Vagina (tissue), 2 donors: ENCODE data around the gene MRPS34. TPM values are rescaled to one million over a fixed set of nuclear protein-coding genes. Genes with fewer than 3 reads are reported as not detected.

ENCODE experiments used
- DNase-seq, 2 donors: peaks; one replicate each; pipeline ENCODE4 v3.0.0-alpha.2; 2017; ENCODE audit errors: extremely low spot score in 2 of 2
- H3K27ac ChIP-seq: fragments of 200-600 bp; sonication (generic); one replicate; pipeline ENCODE4 v1.5.1; 2019
- H3K27me3 ChIP-seq: fragments of 200-600 bp; sonication (generic); one replicate; pipeline ENCODE4 v1.5.1; 2019
- H3K36me3 ChIP-seq, 2 donors: fragments of 200-600 bp; sonication (generic); one replicate each; pipeline ENCODE4 v1.5.1; 2017 to 2019
- H3K4me1 ChIP-seq: fragments of 200-600 bp; sonication (generic); one replicate; pipeline ENCODE4 v1.5.1; 2019
- H3K4me3 ChIP-seq, 2 donors: fragments of 200-600 bp; sonication (generic); 1 replicate in 1 of 2; 2 replicates in 1 of 2; pipeline ENCODE4 v1.5.1; 2016 to 2019
- H3K9me3 ChIP-seq: fragments of 200-600 bp; sonication (generic); one replicate; pipeline ENCODE4 v1.5.1; 2019
- POLR2A ChIP-seq, 2 donors: fragments of 450-650 bp; IDR thresholded peaks; one replicate each; pipeline ENCODE4 v1.6.1; 2017; ENCODE audit warnings: antibody characterized with exemption in 2 of 2, mild to moderate bottlenecking in 2 of 2, moderate library complexity in 2 of 2
- POLR2AphosphoS5 ChIP-seq, 2 donors: sonication (generic); formaldehyde crosslinking; IDR thresholded peaks; one replicate each; pipeline ENCODE4 v1.9.0; 2017; ENCODE audit warnings: antibody characterized with exemption in 2 of 2, mild to moderate bottlenecking in 2 of 2, low read depth in 1 of 2; ENCODE audit not compliant: insufficient read depth in 1 of 2
- intact Hi-C: fragments of 100-400 bp; cut with DNase I; formaldehyde crosslinking; loops from one replicate; pipeline ENCODE4 v1.15.1; 2023
- total RNA-seq: library from RNA; depleted of rRNA; stranded (reverse); fragments of >200 nt; gene quantifications from one replicate; pipeline ENCODE4 v1.2.3, GENCODE V29; 2016
- TF ChIP-seq, protein P1 (sequence below), 3 experiments: fragments of 450-650 bp in 2 of 3; fragments of 200-600 bp in 1 of 3; sonication (generic) in 1 of 3; IDR thresholded peaks; one replicate each; pipeline ENCODE4 v1.5.1; 2017 to 2019; ENCODE audit warnings: antibody characterized with exemption in 3 of 3, mild to moderate bottlenecking in 2 of 3, moderate library complexity in 2 of 3

Gene MRPS34
- total RNA-seq, 1 donor from 2014 or later = 89.6 TPM

DNA sequence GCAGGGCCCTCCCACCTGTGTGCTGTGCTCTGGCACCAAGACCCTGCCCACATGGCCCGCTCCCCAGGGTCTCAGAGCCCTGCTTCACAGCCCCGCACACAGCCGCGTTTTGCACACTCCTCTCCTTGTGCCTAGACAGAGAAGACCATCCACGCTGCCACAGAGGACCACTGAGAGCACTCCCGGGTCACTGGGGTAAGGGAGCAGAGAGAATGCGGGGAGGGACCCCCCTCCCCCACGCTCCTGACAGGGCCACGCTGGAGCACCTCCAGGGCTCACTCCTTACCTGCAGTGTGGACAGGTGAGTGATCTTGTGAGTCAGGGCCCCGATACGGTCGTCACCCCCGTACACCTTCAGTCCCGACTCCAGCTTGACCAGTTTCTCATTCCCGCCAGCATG is 46.7 kb upstream of the MRPS34 start:
- TF ChIP-seq POLR2AphosphoS5 (IDR thresholded peaks at IDR 0.05; ENCODE audit: insufficient read depth in 1 of 2, low read depth in 1 of 2) (no peak), POLR2A (IDR thresholded peaks at IDR 0.05) (no peak)
- TF ChIP-seq, protein P1, sequence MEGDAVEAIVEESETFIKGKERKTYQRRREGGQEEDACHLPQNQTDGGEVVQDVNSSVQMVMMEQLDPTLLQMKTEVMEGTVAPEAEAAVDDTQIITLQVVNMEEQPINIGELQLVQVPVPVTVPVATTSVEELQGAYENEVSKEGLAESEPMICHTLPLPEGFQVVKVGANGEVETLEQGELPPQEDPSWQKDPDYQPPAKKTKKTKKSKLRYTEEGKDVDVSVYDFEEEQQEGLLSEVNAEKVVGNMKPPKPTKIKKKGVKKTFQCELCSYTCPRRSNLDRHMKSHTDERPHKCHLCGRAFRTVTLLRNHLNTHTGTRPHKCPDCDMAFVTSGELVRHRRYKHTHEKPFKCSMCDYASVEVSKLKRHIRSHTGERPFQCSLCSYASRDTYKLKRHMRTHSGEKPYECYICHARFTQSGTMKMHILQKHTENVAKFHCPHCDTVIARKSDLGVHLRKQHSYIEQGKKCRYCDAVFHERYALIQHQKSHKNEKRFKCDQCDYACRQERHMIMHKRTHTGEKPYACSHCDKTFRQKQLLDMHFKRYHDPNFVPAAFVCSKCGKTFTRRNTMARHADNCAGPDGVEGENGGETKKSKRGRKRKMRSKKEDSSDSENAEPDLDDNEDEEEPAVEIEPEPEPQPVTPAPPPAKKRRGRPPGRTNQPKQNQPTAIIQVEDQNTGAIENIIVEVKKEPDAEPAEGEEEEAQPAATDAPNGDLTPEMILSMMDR (IDR thresholded peaks at IDR 0.05) = no peak
- Histone ChIP-seq H3K9me3 (no peaks in the 10 kb centered on the region), H3K27me3 (no peaks in the 10 kb centered on the region), H3K27ac (no peak overlapping the region), H3K36me3 (peaks cover 0 to 52% of the 10 kb centered on the region in 2 donors), H3K4me1 (peaks cover 6% of the 10 kb centered on the region), H3K4me3 (no peak overlapping the region)
- DNase-seq = no peak
- intact Hi-C loops = no loop called here

DNA sequence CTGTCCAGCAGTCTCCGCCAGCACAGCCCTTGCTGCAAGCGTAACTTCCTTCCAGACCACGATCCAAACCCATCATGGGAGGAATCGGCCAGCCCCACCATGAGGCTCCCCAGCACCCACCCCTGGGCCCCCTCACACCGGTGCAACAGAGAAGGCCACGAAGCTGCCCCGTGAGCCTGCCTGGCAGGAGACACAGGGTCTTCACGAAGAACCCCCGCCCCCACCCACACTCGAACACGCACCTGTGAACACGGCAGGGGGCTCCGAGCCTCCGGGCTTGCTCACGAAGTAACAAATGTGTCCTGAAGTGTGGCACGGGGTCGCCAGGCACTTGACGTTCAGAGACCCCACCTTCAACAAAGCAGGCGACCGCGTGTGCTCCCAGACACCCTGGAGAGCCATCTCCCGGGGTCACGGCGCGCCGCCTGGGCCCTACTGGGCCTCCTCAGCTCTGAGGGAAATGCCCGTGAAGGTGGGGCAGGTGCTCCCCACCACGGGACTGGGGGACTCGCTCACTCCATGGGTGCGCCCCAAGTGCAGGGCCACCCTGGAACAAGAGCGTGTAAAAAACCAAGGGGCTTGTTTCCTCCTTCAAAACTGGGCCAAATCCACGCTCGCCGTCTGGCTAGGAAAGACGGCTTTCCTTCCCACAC is 46.1 kb upstream of the MRPS34 start:
- Histone ChIP-seq H3K36me3 (peaks cover 0 to 52% of the 10 kb centered on the region in 2 donors), H3K27me3 (no peaks in the 10 kb centered on the region), H3K4me1 (no peaks in the 10 kb centered on the region), H3K4me3 (no peak overlapping the region), H3K27ac (no peak overlapping the region), H3K9me3 (no peaks in the 10 kb centered on the region)
- DNase-seq = no peak
- no peak for TF ChIP-seq POLR2AphosphoS5 (IDR thresholded peaks at IDR 0.05; ENCODE audit: insufficient read depth in 1 of 2, low read depth in 1 of 2)
- TF ChIP-seq, protein P1 (IDR thresholded peaks at IDR 0.05) = no peak
- TF ChIP-seq POLR2A (IDR thresholded peaks at IDR 0.05) = no peak
- intact Hi-C loops = no loop called here

DNA sequence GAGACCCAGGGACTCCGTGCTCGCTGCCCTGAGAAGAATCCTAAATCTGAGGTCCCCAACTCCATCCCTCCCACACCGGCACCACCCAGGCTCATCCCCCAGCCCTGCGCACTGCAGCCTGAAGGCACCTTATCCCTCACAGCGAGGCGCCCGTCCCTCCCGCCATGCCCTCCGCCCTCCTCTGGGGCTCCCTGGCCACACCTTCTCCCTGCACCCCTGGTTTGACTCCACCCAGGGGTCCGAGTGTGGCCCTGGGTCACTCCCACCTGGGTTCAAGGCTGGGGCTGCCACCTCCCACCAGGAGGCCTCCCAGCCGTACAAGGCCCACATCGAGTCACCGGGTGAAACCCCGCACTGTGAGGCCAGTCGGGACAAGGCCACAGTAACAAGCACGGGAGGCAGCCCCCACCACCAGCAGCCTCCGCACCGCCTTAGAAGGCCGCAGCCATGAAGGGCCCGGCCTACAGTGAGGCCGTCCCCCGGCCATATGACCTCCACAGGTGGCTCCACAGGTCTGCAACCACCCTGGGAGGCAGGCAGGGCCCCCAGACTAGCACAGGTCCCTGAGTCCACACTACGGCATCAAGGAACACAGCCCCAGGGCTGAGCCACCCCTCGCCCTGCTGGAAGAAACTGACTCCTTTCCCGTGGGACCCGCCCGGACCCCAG is 45.4 kb upstream of the MRPS34 start:
- TF ChIP-seq, protein P1 (IDR thresholded peaks at IDR 0.05) = no peak
- TF ChIP-seq POLR2AphosphoS5 (IDR thresholded peaks at IDR 0.05; ENCODE audit: insufficient read depth in 1 of 2, low read depth in 1 of 2) (no peak), POLR2A (IDR thresholded peaks at IDR 0.05) (no peak)
- H3K36me3 ChIP-seq = peaks cover 0 to 58% of the 10 kb centered on the region in 2 donors
- DNase-seq = no peak
- no peaks in the 10 kb centered on the region for H3K27me3 ChIP-seq
- no peak overlapping the region for H3K27ac ChIP-seq
- no peaks in the 10 kb centered on the region for H3K4me1 ChIP-seq
- H3K9me3 ChIP-seq = no peaks in the 10 kb centered on the region
- no peak overlapping the region for H3K4me3 ChIP-seq
- intact Hi-C loops = no loop called here

DNA sequence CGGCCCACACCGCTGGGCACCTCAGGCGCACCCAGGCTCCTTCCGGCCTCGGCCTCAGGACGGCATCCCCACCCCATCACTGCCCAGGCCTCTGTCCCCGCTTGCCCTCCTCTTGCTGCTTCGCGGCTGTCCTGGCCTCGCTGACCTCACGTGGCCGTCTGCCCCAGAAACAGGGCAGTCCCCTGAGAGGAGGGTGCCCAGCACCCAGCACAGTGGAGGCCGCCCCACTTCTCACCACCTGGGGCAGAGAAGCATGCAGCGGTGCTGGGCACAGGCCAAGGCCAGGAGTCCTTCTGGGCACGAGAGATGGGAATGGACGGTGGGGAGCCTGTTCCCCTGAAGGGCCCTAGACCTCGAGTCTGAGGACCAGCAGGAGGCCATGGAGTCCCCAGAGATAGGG is 44.8 kb upstream of the MRPS34 start:
- H3K9me3 ChIP-seq = no peaks in the 10 kb centered on the region
- no peaks in the 10 kb centered on the region for H3K4me1 ChIP-seq
- no peak overlapping the region for H3K27ac ChIP-seq
- H3K4me3 ChIP-seq = no peak overlapping the region
- H3K36me3 ChIP-seq = peaks cover 0 to 59% of the 10 kb centered on the region in 2 donors
- H3K27me3 ChIP-seq = no peaks in the 10 kb centered on the region
- intact Hi-C loops = no loop called here
- TF ChIP-seq, protein P1 (IDR thresholded peaks at IDR 0.05) = no peak
- TF ChIP-seq POLR2A (IDR thresholded peaks at IDR 0.05) (no peak), POLR2AphosphoS5 (IDR thresholded peaks at IDR 0.05; ENCODE audit: insufficient read depth in 1 of 2, low read depth in 1 of 2) (no peak)
- DNase-seq = no peak

DNA sequence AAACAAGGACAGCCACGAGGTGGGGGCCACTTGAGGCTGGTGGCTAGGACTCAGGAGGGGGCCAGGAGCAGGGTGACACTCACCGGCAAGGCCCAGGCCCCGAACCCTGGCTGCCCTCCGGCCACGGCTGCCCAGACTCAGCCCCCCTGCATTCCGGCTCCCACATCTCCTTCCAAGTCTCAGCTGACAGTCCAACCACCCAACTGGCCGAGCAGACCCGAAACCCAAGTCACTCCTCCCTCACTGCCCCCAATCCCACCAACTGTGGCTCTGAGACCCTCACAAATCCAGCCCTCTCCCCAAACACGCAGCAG is 44.3 kb upstream of the MRPS34 start:
- Histone ChIP-seq H3K27me3 (no peaks in the 10 kb centered on the region), H3K4me1 (no peaks in the 10 kb centered on the region), H3K4me3 (no peak overlapping the region), H3K36me3 (peaks cover 0 to 55% of the 10 kb centered on the region in 2 donors), H3K9me3 (no peaks in the 10 kb centered on the region), H3K27ac (no peak overlapping the region)
- no peak for DNase-seq
- intact Hi-C loops = no loop called here
- TF ChIP-seq POLR2A (IDR thresholded peaks at IDR 0.05) (no peak), POLR2AphosphoS5 (IDR thresholded peaks at IDR 0.05; ENCODE audit: insufficient read depth in 1 of 2, low read depth in 1 of 2) (no peak)
- TF ChIP-seq, protein P1 (IDR thresholded peaks at IDR 0.05) = no peak
